ENCODE results near the gene IPMK.
"Not testable (repeated sequence)": the region's sequence is repeated elsewhere in the genome, so short reads cannot be mapped to it uniquely, and the experiment has no call there.

The IPMK gene

DNA sequence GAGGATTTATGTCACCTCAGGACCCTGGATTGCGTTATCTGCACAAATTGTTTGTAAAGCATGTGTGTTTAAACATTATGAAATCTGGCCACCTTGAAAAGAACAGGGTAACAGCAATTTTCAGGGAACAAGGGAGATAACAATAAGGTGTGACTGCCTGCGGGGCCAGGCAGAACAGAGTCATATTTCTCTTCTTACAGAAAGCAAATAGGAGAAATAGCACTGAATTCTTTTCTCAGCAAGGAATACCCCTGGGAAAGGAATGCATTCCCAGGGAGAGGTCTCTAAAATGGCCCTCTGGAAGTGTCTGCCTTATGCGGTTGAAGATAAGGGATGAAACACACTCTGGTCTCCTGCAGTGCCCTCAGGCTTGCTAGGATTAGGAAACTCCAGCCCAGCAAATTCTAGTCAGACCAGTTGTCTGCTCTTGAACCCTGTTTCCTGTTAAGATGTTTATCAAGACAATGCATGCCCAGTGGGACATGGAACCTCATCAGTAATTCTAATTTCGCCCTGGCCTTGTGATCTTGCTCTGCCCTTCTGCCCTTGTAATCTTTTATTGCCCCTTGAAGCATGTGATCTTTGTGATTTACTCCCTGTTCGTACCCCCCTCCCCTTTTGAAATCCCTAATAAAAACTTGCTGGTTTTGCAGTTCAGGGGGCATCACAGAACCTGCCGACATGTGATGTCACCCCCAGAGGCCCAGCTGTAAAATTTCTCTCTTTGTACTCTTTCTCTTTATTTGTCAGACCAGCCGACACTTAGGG is 11.5 kb downstream of the IPMK start:
- H2BK12ac ChIP-seq (ENCODE audit: low read length in 2 of 2); H2BK5ac ChIP-seq (ENCODE audit: low read depth, low read length, poor library complexity, severe bottlenecking); H3K14ac ChIP-seq (ENCODE audit: low read length in 2 of 2); H3K4me3 ChIP-seq (ENCODE audit: insufficient read depth in 1 of 2, low read depth in 1 of 2, low read length in 2 of 2); H2BK15ac ChIP-seq (ENCODE audit: low read depth, poor library complexity, severe bottlenecking); H3K23ac ChIP-seq (ENCODE audit: low read length in 2 of 2); H4K8ac ChIP-seq (ENCODE audit: low read length); H3K4ac ChIP-seq (ENCODE audit: low read depth in 1 of 2, low read length in 2 of 2); H2AK5ac ChIP-seq (ENCODE audit: low read length, severe bottlenecking); H2AFZ ChIP-seq (ENCODE audit: low read depth, low read length); H3K4me2 ChIP-seq (ENCODE audit: low read length, poor library complexity, severe bottlenecking); H3K18ac ChIP-seq (ENCODE audit: low read depth in 1 of 2, low read length in 2 of 2); H3K9me3 ChIP-seq (ENCODE audit: control insufficient read depth, low read length); H4K91ac ChIP-seq (ENCODE audit: low read length); H3K36me3 ChIP-seq (ENCODE audit: control insufficient read depth in 1 of 2, insufficient read depth in 2 of 2, low read depth in 1 of 2, low read length in 2 of 2); DNase-seq; H3K4me1 ChIP-seq (ENCODE audit: control insufficient read depth, insufficient read depth, low read depth, low read length); H3K27me3 ChIP-seq (ENCODE audit: control insufficient read depth in 1 of 2, insufficient read depth in 1 of 2, low read length in 2 of 2); H3K27ac ChIP-seq (ENCODE audit: low read length, poor library complexity, severe bottlenecking); H2BK120ac ChIP-seq (ENCODE audit: low read depth, low read length); H3K9ac ChIP-seq (ENCODE audit: low read length): not testable (repeated sequence)
- peaks cover 31% of the 10 kb centered on the region for H3K79me1 ChIP-seq (replicated peaks; ENCODE audit: low read length, poor library complexity, severe bottlenecking)
- 87% methylated on average over 7 of the region's 7 CpGs for WGBS

DNA sequence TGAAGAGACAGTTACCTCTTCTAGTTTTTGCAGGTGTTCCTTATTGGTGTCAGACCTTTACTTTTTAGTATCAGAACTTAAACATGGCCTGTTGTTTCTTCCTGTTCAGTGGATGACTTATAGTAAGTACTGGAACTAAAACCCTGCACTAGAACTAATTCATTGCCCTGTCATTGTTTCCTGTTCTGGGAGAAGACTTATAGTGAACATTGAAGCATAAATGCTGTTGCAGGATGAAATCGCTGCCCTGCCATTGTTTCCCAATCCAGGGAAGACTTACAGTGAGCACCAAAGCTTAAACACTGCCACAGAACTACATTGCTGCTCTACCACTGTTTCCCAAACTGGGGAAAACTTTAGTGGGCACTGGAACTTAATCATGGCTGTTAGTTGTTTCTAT is 13.1 kb downstream of the IPMK start:
- no peak overlapping the region for H3K4me3 ChIP-seq (ENCODE audit: insufficient read depth in 1 of 2, low read depth in 1 of 2, low read length in 2 of 2)
- no peak overlapping the region for H3K18ac ChIP-seq (ENCODE audit: low read depth in 1 of 2, low read length in 2 of 2)
- no peak overlapping the region for H4K8ac ChIP-seq (ENCODE audit: low read length)
- H3K14ac ChIP-seq (ENCODE audit: low read length in 2 of 2), result no peak overlapping the region
- no peak overlapping the region for H2BK120ac ChIP-seq (ENCODE audit: low read depth, low read length)
- H3K27ac ChIP-seq (ENCODE audit: low read length, poor library complexity, severe bottlenecking), result no peak overlapping the region
- no peak overlapping the region for H3K23ac ChIP-seq (ENCODE audit: low read length in 2 of 2)
- no peaks in the 10 kb centered on the region for H3K4me1 ChIP-seq (ENCODE audit: control insufficient read depth, insufficient read depth, low read depth, low read length)
- no peak overlapping the region for H4K91ac ChIP-seq (ENCODE audit: low read length)
- H2BK15ac ChIP-seq (ENCODE audit: low read depth, poor library complexity, severe bottlenecking), result no peak overlapping the region
- no peaks in the 10 kb centered on the region for H3K36me3 ChIP-seq (ENCODE audit: control insufficient read depth in 1 of 2, insufficient read depth in 2 of 2, low read depth in 1 of 2, low read length in 2 of 2)
- H3K4ac ChIP-seq (ENCODE audit: low read depth in 1 of 2, low read length in 2 of 2), result no peak overlapping the region
- H2BK12ac ChIP-seq (ENCODE audit: low read length in 2 of 2), result no peak overlapping the region
- peaks cover 4% of the 10 kb centered on the region for H3K9me3 ChIP-seq (ENCODE audit: control insufficient read depth, low read length)
- no peak overlapping the region for H2AK5ac ChIP-seq (ENCODE audit: low read length, severe bottlenecking)
- DNase-seq, result no peak
- H2AFZ ChIP-seq (ENCODE audit: low read depth, low read length), result no peak overlapping the region
- peaks cover 29% of the 10 kb centered on the region for H3K79me1 ChIP-seq (replicated peaks; ENCODE audit: low read length, poor library complexity, severe bottlenecking)
- no peak overlapping the region for H3K4me2 ChIP-seq (ENCODE audit: low read length, poor library complexity, severe bottlenecking)
- H3K27me3 ChIP-seq (ENCODE audit: control insufficient read depth in 1 of 2, insufficient read depth in 1 of 2, low read length in 2 of 2), result no peaks in the 10 kb centered on the region
- WGBS, result no CpG with 5 or more reads among the region's 1 CpG
- no peak overlapping the region for H3K9ac ChIP-seq (ENCODE audit: low read length)
- no peak overlapping the region for H2BK5ac ChIP-seq (ENCODE audit: low read depth, low read length, poor library complexity, severe bottlenecking)

DNA sequence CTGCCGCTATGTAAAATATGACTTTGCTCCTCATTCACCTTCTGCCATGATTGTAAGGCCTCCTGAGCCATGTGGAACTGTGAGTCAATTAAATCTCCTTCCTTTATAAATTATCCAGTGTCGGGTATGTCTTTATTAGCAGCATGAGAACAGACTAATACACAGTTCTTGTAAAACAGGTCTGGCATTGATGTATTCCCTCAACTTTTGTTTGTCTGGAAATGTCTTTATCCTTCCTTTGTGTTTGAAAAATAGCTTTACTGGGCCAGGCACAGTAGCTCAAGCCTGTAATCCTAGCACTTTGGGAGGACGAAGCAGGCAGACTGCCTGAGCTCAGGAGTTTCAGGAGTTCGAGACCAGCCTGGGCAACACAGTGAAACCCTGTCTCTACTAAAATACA is 14.5 kb downstream of the IPMK start:
- Histone ChIP-seq H3K18ac (ENCODE audit: low read depth in 1 of 2, low read length in 2 of 2) (no peak overlapping the region), H2BK5ac (ENCODE audit: low read depth, low read length, poor library complexity, severe bottlenecking) (no peak overlapping the region), H3K4me3 (ENCODE audit: insufficient read depth in 1 of 2, low read depth in 1 of 2, low read length in 2 of 2) (no peak overlapping the region), H2AK5ac (ENCODE audit: low read length, severe bottlenecking) (no peak overlapping the region), H3K4me2 (ENCODE audit: low read length, poor library complexity, severe bottlenecking) (no peak overlapping the region), H4K91ac (ENCODE audit: low read length) (no peak overlapping the region), H3K9ac (ENCODE audit: low read length) (no peak overlapping the region), H3K27me3 (ENCODE audit: control insufficient read depth in 1 of 2, insufficient read depth in 1 of 2, low read length in 2 of 2) (no peaks in the 10 kb centered on the region), H3K4ac (ENCODE audit: low read depth in 1 of 2, low read length in 2 of 2) (no peak overlapping the region), H2BK120ac (ENCODE audit: low read depth, low read length) (no peak overlapping the region), H3K14ac (ENCODE audit: low read length in 2 of 2) (no peak overlapping the region), H2AFZ (ENCODE audit: low read depth, low read length) (no peak overlapping the region), H3K79me1 (replicated peaks; ENCODE audit: low read length, poor library complexity, severe bottlenecking) (peaks cover 30% of the 10 kb centered on the region), H3K4me1 (ENCODE audit: control insufficient read depth, insufficient read depth, low read depth, low read length) (no peaks in the 10 kb centered on the region), H3K9me3 (ENCODE audit: control insufficient read depth, low read length) (peaks cover 4% of the 10 kb centered on the region), H3K23ac (ENCODE audit: low read length in 2 of 2) (no peak overlapping the region), H2BK15ac (ENCODE audit: low read depth, poor library complexity, severe bottlenecking) (no peak overlapping the region), H4K8ac (ENCODE audit: low read length) (no peak overlapping the region), H2BK12ac (ENCODE audit: low read length in 2 of 2) (no peak overlapping the region), H3K36me3 (ENCODE audit: control insufficient read depth in 1 of 2, insufficient read depth in 2 of 2, low read depth in 1 of 2, low read length in 2 of 2) (no peaks in the 10 kb centered on the region), H3K27ac (ENCODE audit: low read length, poor library complexity, severe bottlenecking) (no peak overlapping the region)
- 99% methylated on average over 3 of the region's 4 CpGs for WGBS
- DNase-seq, result no peak

DNA sequence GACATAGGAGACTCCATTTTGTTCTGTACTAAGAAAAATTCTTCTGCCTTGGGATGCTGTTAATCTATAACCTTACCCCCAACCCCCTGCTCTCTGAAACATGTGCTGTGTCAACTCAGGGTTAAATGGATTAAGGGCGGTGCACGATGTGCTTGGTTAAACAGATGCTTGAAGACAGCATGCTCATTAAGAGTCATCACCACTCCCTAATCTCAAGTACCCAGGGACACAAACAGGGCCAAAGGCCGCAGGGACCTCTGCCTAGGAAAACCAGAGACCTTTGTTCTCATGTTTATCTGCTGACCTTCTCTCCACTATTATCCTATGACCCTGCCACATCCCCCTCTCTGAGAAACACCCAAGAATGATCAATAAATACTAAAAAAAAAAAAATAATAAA is 23.0 kb downstream of the IPMK start:
- not testable (repeated sequence) for DNase-seq; H2BK12ac ChIP-seq (ENCODE audit: low read length in 2 of 2); H3K4me3 ChIP-seq (ENCODE audit: insufficient read depth in 1 of 2, low read depth in 1 of 2, low read length in 2 of 2); H4K91ac ChIP-seq (ENCODE audit: low read length); H2BK5ac ChIP-seq (ENCODE audit: low read depth, low read length, poor library complexity, severe bottlenecking); H3K4me2 ChIP-seq (ENCODE audit: low read length, poor library complexity, severe bottlenecking); H2AFZ ChIP-seq (ENCODE audit: low read depth, low read length); H3K36me3 ChIP-seq (ENCODE audit: control insufficient read depth in 1 of 2, insufficient read depth in 2 of 2, low read depth in 1 of 2, low read length in 2 of 2); H3K18ac ChIP-seq (ENCODE audit: low read depth in 1 of 2, low read length in 2 of 2); H3K23ac ChIP-seq (ENCODE audit: low read length in 2 of 2); H3K4me1 ChIP-seq (ENCODE audit: control insufficient read depth, insufficient read depth, low read depth, low read length); H3K27ac ChIP-seq (ENCODE audit: low read length, poor library complexity, severe bottlenecking); H2AK5ac ChIP-seq (ENCODE audit: low read length, severe bottlenecking); H3K9me3 ChIP-seq (ENCODE audit: control insufficient read depth, low read length); H2BK120ac ChIP-seq (ENCODE audit: low read depth, low read length); H3K14ac ChIP-seq (ENCODE audit: low read length in 2 of 2); H3K9ac ChIP-seq (ENCODE audit: low read length); H3K27me3 ChIP-seq (ENCODE audit: control insufficient read depth in 1 of 2, insufficient read depth in 1 of 2, low read length in 2 of 2); H4K8ac ChIP-seq (ENCODE audit: low read length); H2BK15ac ChIP-seq (ENCODE audit: low read depth, poor library complexity, severe bottlenecking); H3K4ac ChIP-seq (ENCODE audit: low read depth in 1 of 2, low read length in 2 of 2)
- H3K79me1 ChIP-seq (replicated peaks; ENCODE audit: low read length, poor library complexity, severe bottlenecking), result peaks cover 11% of the 10 kb centered on the region
- WGBS, result no CpG with 5 or more reads among the region's 3 CpGs
